ENCODE data around the gene KLK15. TPM values are rescaled to one million over a fixed set of nuclear protein-coding genes. Genes with fewer than 3 reads are reported as not detected.

The KLK15 gene
- total RNA-seq, 1 donor from 2014 or later, result not detected

DNA sequence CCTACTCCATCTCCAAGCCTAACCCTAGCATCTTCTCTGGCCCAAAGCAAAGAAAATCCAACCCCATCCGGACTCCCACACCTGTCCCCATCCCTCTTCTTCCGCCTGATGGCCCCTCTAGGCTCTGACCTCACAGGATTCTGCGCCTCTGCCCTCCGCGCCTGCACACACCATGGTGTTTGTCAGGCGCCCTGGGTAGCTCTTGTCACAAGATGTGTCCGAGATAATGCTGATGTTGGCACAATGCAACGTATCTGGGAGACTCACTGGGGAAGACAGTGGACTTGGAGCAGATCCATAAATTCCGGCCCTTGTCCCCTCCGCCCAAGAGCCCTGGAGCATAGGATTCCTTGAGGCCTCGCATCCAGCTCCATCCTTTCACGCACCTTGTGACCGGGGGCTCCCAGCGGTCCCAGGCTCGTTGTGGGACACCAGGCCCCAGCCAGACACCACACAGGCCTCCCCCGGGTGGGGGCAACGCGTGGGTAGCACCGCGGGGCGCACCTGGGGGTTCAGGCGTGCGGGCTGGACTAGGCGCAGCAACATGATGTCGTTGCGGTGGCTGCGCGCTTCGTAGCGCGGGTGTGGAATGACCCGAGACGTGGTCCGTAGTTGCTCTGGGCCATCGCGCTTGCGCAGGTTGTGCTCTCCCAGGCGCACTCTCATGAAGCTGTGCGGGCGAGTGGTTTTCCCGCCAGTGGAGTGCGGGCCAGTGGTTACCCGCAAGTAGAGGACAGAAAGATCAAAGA is 6.7 kb downstream of the KLK15 start:
- Mint-ChIP-seq H3K27ac (ENCODE audit: unreplicated experiment) (no peak overlapping the region), H3K9me3 (peaks cover 3% of the 10 kb centered on the region), H3K4me3 (no peak overlapping the region), H3K4me1 (no peaks in the 10 kb centered on the region), H3K36me3 (ENCODE audit: low read depth) (peaks cover 3% of the 10 kb centered on the region), H3K27me3 (ENCODE audit: low read depth) (peaks cover 73% of the 10 kb centered on the region)
- TF ChIP-seq, protein P1, sequence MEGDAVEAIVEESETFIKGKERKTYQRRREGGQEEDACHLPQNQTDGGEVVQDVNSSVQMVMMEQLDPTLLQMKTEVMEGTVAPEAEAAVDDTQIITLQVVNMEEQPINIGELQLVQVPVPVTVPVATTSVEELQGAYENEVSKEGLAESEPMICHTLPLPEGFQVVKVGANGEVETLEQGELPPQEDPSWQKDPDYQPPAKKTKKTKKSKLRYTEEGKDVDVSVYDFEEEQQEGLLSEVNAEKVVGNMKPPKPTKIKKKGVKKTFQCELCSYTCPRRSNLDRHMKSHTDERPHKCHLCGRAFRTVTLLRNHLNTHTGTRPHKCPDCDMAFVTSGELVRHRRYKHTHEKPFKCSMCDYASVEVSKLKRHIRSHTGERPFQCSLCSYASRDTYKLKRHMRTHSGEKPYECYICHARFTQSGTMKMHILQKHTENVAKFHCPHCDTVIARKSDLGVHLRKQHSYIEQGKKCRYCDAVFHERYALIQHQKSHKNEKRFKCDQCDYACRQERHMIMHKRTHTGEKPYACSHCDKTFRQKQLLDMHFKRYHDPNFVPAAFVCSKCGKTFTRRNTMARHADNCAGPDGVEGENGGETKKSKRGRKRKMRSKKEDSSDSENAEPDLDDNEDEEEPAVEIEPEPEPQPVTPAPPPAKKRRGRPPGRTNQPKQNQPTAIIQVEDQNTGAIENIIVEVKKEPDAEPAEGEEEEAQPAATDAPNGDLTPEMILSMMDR (conservative IDR thresholded peaks at IDR 0.05), result no peak
- DNase-seq (ENCODE audit: low read depth, low spot score), result no peak

DNA sequence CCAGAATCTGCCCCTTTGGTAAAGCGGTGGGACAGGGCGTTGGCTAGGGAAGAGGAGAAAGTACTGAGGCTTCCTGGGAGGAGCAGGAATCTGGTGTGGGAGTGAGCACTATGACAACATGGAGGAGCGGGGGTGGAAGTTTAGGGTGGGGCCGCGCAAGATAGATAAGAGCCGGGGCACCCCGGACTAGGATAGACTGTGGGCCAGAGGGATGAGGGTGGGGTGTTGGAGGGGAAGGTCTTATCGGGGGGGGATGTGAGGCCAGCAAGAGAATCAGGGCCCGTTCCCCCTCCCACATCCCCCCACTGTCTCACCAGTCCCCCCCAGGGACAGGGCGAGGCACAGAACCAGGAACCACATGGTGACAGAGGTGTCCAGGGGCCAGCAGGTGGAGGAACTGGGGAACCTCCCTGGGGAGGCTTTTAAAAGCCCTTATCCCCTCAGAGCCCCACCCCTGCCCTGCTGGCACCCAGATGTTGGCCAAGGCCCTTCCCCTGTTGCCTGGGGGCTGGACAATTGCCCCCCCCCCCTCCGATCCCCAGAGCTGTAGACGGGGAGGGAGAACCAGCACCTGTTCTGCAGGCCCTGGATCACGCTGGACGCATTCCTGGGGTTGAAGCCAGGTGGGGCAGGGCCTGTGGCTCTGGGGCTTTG is 9.9 kb downstream of the KLK15 start, which contains the start of gene KLK1:
Gene KLK1 (minus strand): TSS at position 399 of the 654 bp plus-strand sequence. CDS start 39 bp downstream, at position 360.
- DNase-seq (ENCODE audit: low read depth, low spot score), result no peak
- Mint-ChIP-seq H3K36me3 (ENCODE audit: low read depth) (peaks cover 3% of the 10 kb centered on the region), H3K9me3 (peaks cover 3% of the 10 kb centered on the region), H3K4me1 (peaks cover 12% of the 10 kb centered on the region), H3K27ac (ENCODE audit: unreplicated experiment) (no peak within 1 kb of the TSS), H3K27me3 (ENCODE audit: low read depth) (peaks cover 88% of the 10 kb centered on the region), H3K4me3 (no peak within 1 kb of the TSS)
- TF ChIP-seq, protein P1 (conservative IDR thresholded peaks at IDR 0.05), result no peak

DNA sequence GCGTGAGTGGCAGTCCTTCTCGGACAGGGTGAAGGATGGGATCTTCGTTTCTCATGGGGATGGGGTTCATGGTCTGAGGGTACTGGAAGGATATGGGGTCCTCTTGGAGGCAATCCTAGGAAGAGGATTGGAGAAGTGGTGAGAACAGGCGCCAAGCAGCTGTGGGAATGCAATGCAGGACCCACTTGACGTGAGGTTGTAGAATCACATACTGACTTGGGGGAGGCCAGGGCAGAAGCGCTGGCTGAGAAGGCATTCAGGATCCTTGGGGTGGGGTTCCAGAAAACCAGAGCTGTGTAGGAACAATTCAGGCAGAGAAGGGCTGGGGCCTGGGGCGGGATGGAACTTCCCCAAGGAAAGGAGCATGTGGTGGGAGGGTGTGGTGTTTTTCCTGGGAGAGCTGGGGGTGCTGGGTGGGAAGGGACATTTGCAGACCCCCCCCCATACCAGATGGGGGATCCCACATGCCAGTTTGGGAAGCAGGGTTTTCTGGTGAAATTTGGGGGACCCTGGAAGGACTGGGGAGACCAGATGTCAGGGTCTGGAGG is 10.6 kb downstream of the KLK15 start:
- TF ChIP-seq, protein P1 (conservative IDR thresholded peaks at IDR 0.05), result no peak
- Mint-ChIP-seq H3K36me3 (ENCODE audit: low read depth) (peaks cover 3% of the 10 kb centered on the region), H3K4me1 (peaks cover 12% of the 10 kb centered on the region), H3K27ac (ENCODE audit: unreplicated experiment) (no peak overlapping the region), H3K27me3 (ENCODE audit: low read depth) (peaks cover 90% of the 10 kb centered on the region), H3K4me3 (no peak overlapping the region), H3K9me3 (peaks cover 3% of the 10 kb centered on the region)
- DNase-seq (ENCODE audit: low read depth, low spot score), result no peak

DNA sequence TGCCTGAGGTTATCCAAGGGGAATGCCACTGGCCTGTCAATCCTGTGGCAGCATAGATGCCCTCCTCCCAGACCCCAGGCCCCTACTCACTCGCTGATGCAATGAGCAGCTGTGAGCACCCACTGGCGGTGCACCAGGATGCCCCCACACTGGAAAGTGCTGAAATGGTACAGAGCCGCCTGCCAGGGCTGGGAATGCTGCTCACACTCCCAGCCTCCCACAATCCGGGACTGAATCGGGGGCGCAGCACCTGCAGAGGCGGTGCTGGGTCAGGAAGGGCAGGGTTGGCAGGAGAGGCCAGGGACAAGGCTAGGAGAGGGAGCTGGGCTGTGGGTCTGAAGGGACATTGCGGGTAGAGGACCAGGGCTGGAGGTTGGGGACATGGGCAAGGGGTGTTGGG is 11.8 kb downstream of the KLK15 start:
- H3K4me3 Mint-ChIP-seq, result no peak overlapping the region
- TF ChIP-seq, protein P1 (conservative IDR thresholded peaks at IDR 0.05), result no peak
- peaks cover 3% of the 10 kb centered on the region for H3K36me3 Mint-ChIP-seq (ENCODE audit: low read depth)
- peaks cover 12% of the 10 kb centered on the region for H3K4me1 Mint-ChIP-seq
- no peak for DNase-seq (ENCODE audit: low read depth, low spot score)
- peaks cover 93% of the 10 kb centered on the region for H3K27me3 Mint-ChIP-seq (ENCODE audit: low read depth)
- no peak overlapping the region for H3K27ac Mint-ChIP-seq (ENCODE audit: unreplicated experiment)
- H3K9me3 Mint-ChIP-seq, result peaks cover 3% of the 10 kb centered on the region

DNA sequence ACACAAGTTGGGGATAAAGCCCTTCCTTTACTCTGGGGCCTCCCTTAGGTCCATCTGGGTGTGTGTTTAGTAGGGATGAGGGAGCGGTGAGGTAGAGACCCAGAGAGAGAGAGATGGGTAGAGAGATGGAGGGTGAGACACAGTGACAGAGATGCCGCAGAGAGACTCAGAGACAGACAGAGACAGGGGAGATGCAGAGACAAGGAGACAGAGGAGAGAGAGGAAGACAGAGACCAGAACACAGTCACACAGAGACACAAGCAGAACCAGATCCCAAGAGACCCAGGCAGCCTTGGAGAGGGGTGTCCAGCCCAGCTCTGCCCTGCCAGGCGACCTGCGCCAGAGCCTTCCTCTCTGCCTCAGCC is 12.1 kb downstream of the KLK15 start:
- H3K9me3 Mint-ChIP-seq, result peaks cover 5% of the 10 kb centered on the region
- peaks cover 2% of the 10 kb centered on the region for H3K36me3 Mint-ChIP-seq (ENCODE audit: low read depth)
- peaks cover 12% of the 10 kb centered on the region for H3K4me1 Mint-ChIP-seq
- TF ChIP-seq, protein P1 (conservative IDR thresholded peaks at IDR 0.05), result no peak
- no peak overlapping the region for H3K27ac Mint-ChIP-seq (ENCODE audit: unreplicated experiment)
- peaks cover 93% of the 10 kb centered on the region for H3K27me3 Mint-ChIP-seq (ENCODE audit: low read depth)
- no peak overlapping the region for H3K4me3 Mint-ChIP-seq
- no peak for DNase-seq (ENCODE audit: low read depth, low spot score)

Measured in neural crest cell (in vitro differentiated cells).